Measurements from ENCODE around the gene TTPAL. TPM values are rescaled to one million over a fixed set of nuclear protein-coding genes. Genes with fewer than 3 reads are reported as not detected.

Gene TTPAL
- total RNA-seq, 1 donor from 2014 or later: 20.8 TPM

GRCh38 chr20:44431118-44431501, 44.6 kb upstream of the TTPAL start:
- no peak for DNase-seq (ENCODE audit: extremely low spot score, unreplicated experiment)
- Mint-ChIP-seq H3K4me3 (ENCODE audit: unreplicated experiment) (no peak overlapping the region), H3K4me1 (ENCODE audit: unreplicated experiment) (no peaks in the 10 kb centered on the region), H3K27me3 (ENCODE audit: unreplicated experiment) (peaks cover 10% of the 10 kb centered on the region), H3K36me3 (ENCODE audit: unreplicated experiment) (no peaks in the 10 kb centered on the region), H3K9me3 (ENCODE audit: unreplicated experiment) (no peaks in the 10 kb centered on the region), H3K27ac (ENCODE audit: unreplicated experiment) (no peak overlapping the region)
- TF ChIP-seq CTCF (IDR thresholded peaks at IDR 0.05): no peak

- no peaks in the 10 kb centered on the region for H3K9me3 Mint-ChIP-seq (ENCODE audit: unreplicated experiment)
- TF ChIP-seq CTCF (IDR thresholded peaks at IDR 0.05): no peak
- no peak for DNase-seq (ENCODE audit: extremely low spot score, unreplicated experiment)
- H3K4me3 Mint-ChIP-seq (ENCODE audit: unreplicated experiment): no peak overlapping the region
- no peaks in the 10 kb centered on the region for H3K4me1 Mint-ChIP-seq (ENCODE audit: unreplicated experiment)
- H3K27me3 Mint-ChIP-seq (ENCODE audit: unreplicated experiment): peaks cover 10% of the 10 kb centered on the region
- H3K36me3 Mint-ChIP-seq (ENCODE audit: unreplicated experiment): no peaks in the 10 kb centered on the region
- no peak overlapping the region for H3K27ac Mint-ChIP-seq (ENCODE audit: unreplicated experiment)
These were observed 44.0 kb upstream of the TTPAL start for GRCh38 chr20:44431502-44432234.

- H3K9me3 Mint-ChIP-seq (ENCODE audit: unreplicated experiment): no peaks in the 10 kb centered on the region
- no peak for TF ChIP-seq CTCF (IDR thresholded peaks at IDR 0.05)
- H3K36me3 Mint-ChIP-seq (ENCODE audit: unreplicated experiment): no peaks in the 10 kb centered on the region
- H3K4me1 Mint-ChIP-seq (ENCODE audit: unreplicated experiment): no peaks in the 10 kb centered on the region
- H3K27me3 Mint-ChIP-seq (ENCODE audit: unreplicated experiment): peaks cover 10% of the 10 kb centered on the region
- no peak overlapping the region for H3K4me3 Mint-ChIP-seq (ENCODE audit: unreplicated experiment)
- no peak for DNase-seq (ENCODE audit: extremely low spot score, unreplicated experiment)
- no peak overlapping the region for H3K27ac Mint-ChIP-seq (ENCODE audit: unreplicated experiment)
These were observed 42.8 kb upstream of the TTPAL start for GRCh38 chr20:44432618-44433577.

GRCh38 chr20:44433751-44434538, 41.7 kb upstream of the TTPAL start:
- peaks cover 10% of the 10 kb centered on the region for H3K27me3 Mint-ChIP-seq (ENCODE audit: unreplicated experiment)
- no peaks in the 10 kb centered on the region for H3K4me1 Mint-ChIP-seq (ENCODE audit: unreplicated experiment)
- no peak for TF ChIP-seq CTCF (IDR thresholded peaks at IDR 0.05)
- H3K36me3 Mint-ChIP-seq (ENCODE audit: unreplicated experiment): no peaks in the 10 kb centered on the region
- no peak overlapping the region for H3K4me3 Mint-ChIP-seq (ENCODE audit: unreplicated experiment)
- no peak for DNase-seq (ENCODE audit: extremely low spot score, unreplicated experiment)
- no peak overlapping the region for H3K27ac Mint-ChIP-seq (ENCODE audit: unreplicated experiment)
- no peaks in the 10 kb centered on the region for H3K9me3 Mint-ChIP-seq (ENCODE audit: unreplicated experiment)
